ENCODE measurements around the gene OPN4. TPM values are rescaled to one million over a fixed set of nuclear protein-coding genes. Genes with fewer than 3 reads are reported as not detected.

The OPN4 gene
- total RNA-seq, 1 donor from 2014 or later: not detected

- Mint-ChIP-seq H3K27me3 (peaks cover 5% of the 10 kb centered on the region), H3K4me3 (ENCODE audit: low read depth) (no peak overlapping the region), H3K9me3 (ENCODE audit: low read depth) (no peaks in the 10 kb centered on the region), H3K36me3 (ENCODE audit: insufficient read depth) (no peaks in the 10 kb centered on the region), H3K4me1 (ENCODE audit: low read depth) (peaks cover 21% of the 10 kb centered on the region), H3K27ac (no peak overlapping the region)
- no peak for TF ChIP-seq CTCF (IDR thresholded peaks at IDR 0.05; ENCODE audit: unreplicated experiment)
- no peak for DNase-seq (ENCODE audit: low spot score, unreplicated experiment)
Measured at GRCh38 chr10:86674912-86675311, 20.6 kb downstream of the OPN4 start.

GRCh38 chr10:86677374-86677773, 23.0 kb downstream of the OPN4 start:
- Mint-ChIP-seq H3K36me3 (ENCODE audit: insufficient read depth) (no peaks in the 10 kb centered on the region), H3K4me1 (ENCODE audit: low read depth) (peaks cover 8% of the 10 kb centered on the region), H3K27me3 (peaks cover 5% of the 10 kb centered on the region), H3K4me3 (ENCODE audit: low read depth) (no peak overlapping the region), H3K27ac (no peak overlapping the region), H3K9me3 (ENCODE audit: low read depth) (no peaks in the 10 kb centered on the region)
- TF ChIP-seq CTCF (IDR thresholded peaks at IDR 0.05; ENCODE audit: unreplicated experiment): no peak
- no peak for DNase-seq (ENCODE audit: low spot score, unreplicated experiment)

GRCh38 chr10:86678999-86679792, 24.8 kb downstream of the OPN4 start:
- no peaks in the 10 kb centered on the region for H3K4me1 Mint-ChIP-seq (ENCODE audit: low read depth)
- no peak overlapping the region for H3K4me3 Mint-ChIP-seq (ENCODE audit: low read depth)
- peaks cover 12% of the 10 kb centered on the region for H3K27me3 Mint-ChIP-seq
- no peaks in the 10 kb centered on the region for H3K36me3 Mint-ChIP-seq (ENCODE audit: insufficient read depth)
- no peaks in the 10 kb centered on the region for H3K9me3 Mint-ChIP-seq (ENCODE audit: low read depth)
- no peak for TF ChIP-seq CTCF (IDR thresholded peaks at IDR 0.05; ENCODE audit: unreplicated experiment)
- H3K27ac Mint-ChIP-seq: no peak overlapping the region
- DNase-seq (ENCODE audit: low spot score, unreplicated experiment): no peak

GRCh38 chr10:86681047-86681446, 26.7 kb downstream of the OPN4 start:
- H3K9me3 Mint-ChIP-seq (ENCODE audit: low read depth): no peaks in the 10 kb centered on the region
- no peaks in the 10 kb centered on the region for H3K36me3 Mint-ChIP-seq (ENCODE audit: insufficient read depth)
- H3K4me3 Mint-ChIP-seq (ENCODE audit: low read depth): no peak overlapping the region
- peaks cover 13% of the 10 kb centered on the region for H3K27me3 Mint-ChIP-seq
- no peak for DNase-seq (ENCODE audit: low spot score, unreplicated experiment)
- no peak for TF ChIP-seq CTCF (IDR thresholded peaks at IDR 0.05; ENCODE audit: unreplicated experiment)
- H3K27ac Mint-ChIP-seq: no peak overlapping the region
- no peaks in the 10 kb centered on the region for H3K4me1 Mint-ChIP-seq (ENCODE audit: low read depth)

- no peaks in the 10 kb centered on the region for H3K9me3 Mint-ChIP-seq (ENCODE audit: low read depth)
- peaks cover 13% of the 10 kb centered on the region for H3K27me3 Mint-ChIP-seq
- DNase-seq (ENCODE audit: low spot score, unreplicated experiment): no peak
- no peaks in the 10 kb centered on the region for H3K36me3 Mint-ChIP-seq (ENCODE audit: insufficient read depth)
- no peaks in the 10 kb centered on the region for H3K4me1 Mint-ChIP-seq (ENCODE audit: low read depth)
- TF ChIP-seq CTCF (IDR thresholded peaks at IDR 0.05; ENCODE audit: unreplicated experiment): no peak
- no peak overlapping the region for H3K4me3 Mint-ChIP-seq (ENCODE audit: low read depth)
- no peak overlapping the region for H3K27ac Mint-ChIP-seq
Measured at GRCh38 chr10:86681722-86682386, 27.5 kb downstream of the OPN4 start.
